Panc1 (cell line): ENCODE measurements around the gene NAPA.

ENCODE experiments used
- CTCF ChIP-seq: fragments of 450-650 bp; IDR thresholded peaks from 2 replicates; pipeline ENCODE4 v1.5.1; 2017; ENCODE audit warnings: mild to moderate bottlenecking
- POLR2AphosphoS5 ChIP-seq: IDR thresholded peaks from 2 replicates; pipeline ENCODE4 v1.6.1; 2012; ENCODE audit warnings: mild to moderate bottlenecking, low read depth, low read length, moderate library complexity
- REST ChIP-seq, 2 experiments: IDR thresholded peaks; 2 replicates each; pipeline ENCODE4 v1.6.1; 2011 to 2012; ENCODE audit warnings: low read depth in 2 of 2, control low read depth in 1 of 2, low read length in 1 of 2, mild to moderate bottlenecking in 1 of 2, moderate library complexity in 1 of 2; ENCODE audit not compliant: insufficient read depth in 1 of 2
- SIN3A ChIP-seq: IDR thresholded peaks from 2 replicates; pipeline ENCODE4 v1.6.1; 2012; ENCODE audit warnings: low read depth, mild to moderate bottlenecking, low read length, moderate library complexity, borderline replicate concordance; ENCODE audit not compliant: insufficient read depth

GRCh38 chr19:47495478-47496372, 19.1 kb downstream of the NAPA start:
- TF ChIP-seq REST (IDR thresholded peaks at IDR 0.05; ENCODE audit: insufficient read depth in 1 of 2, low read depth in 2 of 2, low read length in 1 of 2) (no peak), CTCF (no peak), SIN3A (no peak), POLR2AphosphoS5 (no peak)
